GM18867 (cell line): ENCODE data around the gene LCN10.
"Not testable (repeated sequence)": the region's sequence is repeated elsewhere in the genome, so short reads cannot be mapped to it uniquely, and the experiment has no call there.

ENCODE experiments used
- ATAC-seq: cut with Tn5 transposase; IDR thresholded peaks from one replicate; pipeline ENCODE4 v1.9.1; 2021; ENCODE audit warnings: mild to moderate bottlenecking, moderate library complexity; ENCODE audit not compliant: unreplicated experiment

LCN10 gene

GRCh38 chr9:136721339-136722092 lies 21.2 kb downstream of the LCN10 start:
- ATAC-seq, result no peak

- no peak for ATAC-seq
These were observed 21.8 kb downstream of the LCN10 start for GRCh38 chr9:136720898-136721338.

- no peak for ATAC-seq
These were observed 22.4 kb downstream of the LCN10 start for GRCh38 chr9:136720251-136720897.

GRCh38 chr9:136719195-136719880 lies 23.4 kb downstream of the LCN10 start:
- ATAC-seq, result no peak

GRCh38 chr9:136718345-136719194 lies 24.2 kb downstream of the LCN10 start:
- no peak for ATAC-seq

GRCh38 chr9:136717399-136717798 lies 25.3 kb downstream of the LCN10 start:
- ATAC-seq, result no peak

- ATAC-seq, result no peak
These were observed 27.9 kb downstream of the LCN10 start for GRCh38 chr9:136714893-136715274.

GRCh38 chr9:136714096-136714892 lies 28.4 kb downstream of the LCN10 start:
- no peak for ATAC-seq

- ATAC-seq, result no peak
These were observed 29.2 kb downstream of the LCN10 start for GRCh38 chr9:136713550-136713949.

GRCh38 chr9:136712690-136713544 lies 29.8 kb downstream of the LCN10 start:
- ATAC-seq, result no peak

GRCh38 chr9:136711751-136712689 lies 30.7 kb downstream of the LCN10 start, which contains the start of gene DIPK1B:
DIPK1B (plus strand) TSS chr9:136712572; CDS start chr9:136712666, 94 bp downstream.
- ATAC-seq, result no peak

GRCh38 chr9:136711219-136711648 lies 31.5 kb downstream of the LCN10 start:
- not testable (repeated sequence) for ATAC-seq

GRCh38 chr9:136710543-136710942 lies 32.2 kb downstream of the LCN10 start:
- no peak for ATAC-seq

- no peak for ATAC-seq
These were observed 33.2 kb downstream of the LCN10 start for GRCh38 chr9:136709454-136710109.

GRCh38 chr9:136707849-136708517 lies 34.8 kb downstream of the LCN10 start:
- ATAC-seq, result no peak

GRCh38 chr9:136707011-136707410 lies 35.7 kb downstream of the LCN10 start:
- no peak for ATAC-seq

GRCh38 chr9:136705564-136705963 lies 37.2 kb downstream of the LCN10 start:
- no peak for ATAC-seq
